Heart left ventricle (tissue), 16 donors: ENCODE data around the gene P2RY12. TPM values are rescaled to one million over a fixed set of nuclear protein-coding genes. Genes with fewer than 3 reads are reported as not detected.

ENCODE experiments used
- ATAC-seq, 4 donors: fragments of 200-7000 bp; cut with Tn5 transposase; one replicate each; pipeline ENCODE4 v1.9.1; 2020 to 2022; ENCODE audit warnings: moderate library complexity in 4 of 4, mild to moderate bottlenecking in 3 of 4, moderate number of reproducible peaks in 1 of 4
- DNase-seq, 5 donors: peaks; one replicate each; pipeline ENCODE4 v3.0.0-alpha.2; 2020
- H3K27ac ChIP-seq, 12 donors: fragments of 200-600 bp; sonication (generic) in 4 of 12; one replicate each; pipeline versions ENCODE4 v1.5.0 to v1.8.0; 2016 to 2022; ENCODE audit warnings: mild to moderate bottlenecking in 2 of 12
- H3K27me3 ChIP-seq, 9 donors: fragments of 200-600 bp; sonication (generic) in 2 of 9; one replicate each; pipeline versions ENCODE4 v1.5.1 to v1.8.0; 2016 to 2022; ENCODE audit warnings: mild to moderate bottlenecking in 3 of 9
- H3K36me3 ChIP-seq, 9 donors: fragments of 200-600 bp; sonication (generic) in 2 of 9; one replicate each; pipeline versions ENCODE4 v1.5.0 to v1.8.0; 2018 to 2022; ENCODE audit warnings: mild to moderate bottlenecking in 2 of 9
- H3K4me1 ChIP-seq, 12 donors: fragments of 200-600 bp; sonication (generic) in 4 of 12; one replicate each; pipeline versions ENCODE4 v1.5.0 to v1.8.0; 2016 to 2022; ENCODE audit warnings: mild to moderate bottlenecking in 3 of 12
- H3K4me3 ChIP-seq, 12 donors: fragments of 200-600 bp; sonication (generic) in 4 of 12; one replicate each; pipeline versions ENCODE4 v1.5.0 to v1.8.0; 2017 to 2022; ENCODE audit warnings: mild to moderate bottlenecking in 9 of 12, moderate library complexity in 4 of 12
- H3K9me3 ChIP-seq, 12 donors: fragments of 200-600 bp; sonication (generic) in 4 of 12; one replicate each; pipeline versions ENCODE4 v1.5.0 to v1.8.0; 2016 to 2022; ENCODE audit warnings: mild to moderate bottlenecking in 1 of 12
- CTCF ChIP-seq, 12 donors: fragments of 200-600 bp; sonication (generic) in 4 of 12; IDR thresholded peaks; one replicate each; pipeline versions ENCODE4 v1.5.0 to v1.8.0; 2018 to 2022; ENCODE audit warnings: antibody characterized with exemption in 12 of 12, mild to moderate bottlenecking in 5 of 12
- POLR2A ChIP-seq, 2 donors: fragments of 450-650 bp; IDR thresholded peaks; one replicate each; pipeline ENCODE4 v1.6.1; 2017; ENCODE audit warnings: antibody characterized with exemption in 2 of 2, mild to moderate bottlenecking in 2 of 2, moderate library complexity in 2 of 2
- WGBS, 4 donors: extraction: QIAGEN DNeasy Blood & Tissue Kit in 2 of 4; methylation state at CpG; one replicate each; pipeline versions ENCODE4 v1.1.5 to v1.1.7; 2013 to 2018; 5-methylcytosine and 5-hydroxymethylcytosine counted together
- intact Hi-C, 10 donors: fragments of 100-400 bp; cut with DNase I; formaldehyde crosslinking; loops; one replicate each; pipeline versions ENCODE4 v1.11.1 to v1.14.2; 2022
- polyA plus RNA-seq, 2 donors: library from polyadenylated mRNA; stranded (reverse); fragments of 200-250 nt; gene quantifications; one replicate each; pipeline ENCODE4 v1.2.3, GENCODE V29; 2013
- total RNA-seq, 9 donors: library from RNA; depleted of rRNA in 2 of 9; stranded (reverse); fragments of >200 nt in 2 of 9; fragmentation: NEBNext Ultra II Directional in 3 of 9; extraction: Animal tissue kit (Norgen Biotek cat#: 25700) in 3 of 9; gene quantifications; one replicate each; pipeline versions ENCODE4 v1.1.0 to v1.2.4, GENCODE V29; 2016 to 2023
- donor health status: ischemic (EF 13 %, LVEDD 7.1; RV severe dilation, severe dysfunction).
- donor health status: healthy with polysubstance abuse.
- donor health status: DM: no; HTN: yes; CAD: no.
- donor health status: DM: no; HTN: no; CAD: no.
- donor health status: ischemic (EF 25% LVEDD 6.9; RV normal size, moderate dysfunction).
- donor health status: ischemic (EF 25% LVEDD 5.7; RV mildly dilated, moderate dysfunction).
- donor health status: healthy.
- donor health status: DM: yes; HTN: yes; CAD: no.
- donor health status: ischemic (EF 35%, LVEDD 5.7; RV mildly dilated, moderate dysfunction).
- donor health status: nonischemic (EF 11% LVEDD 7.7; RV severe dilation, severe dysfunction).
- donor health status: DM: yes; HTN: yes; CAD: no.
- donor health status: PGD.
- donor health status: ischemic (EF 29% LVEDD 5.4; RV normal size, mild dysfunction).
- donor health status: nonischemic (EF 23%, LVEDD 6.1; RV moderate dilation, normal function).

Gene P2RY12
- total and polyA plus RNA-seq, 11 donors: 0.26 to 3.4 (median 0.56) TPM

GRCh38 chr3:151322511-151322910 lies 62.0 kb downstream of the P2RY12 start:
- Histone ChIP-seq H3K9me3 (no peaks in the 10 kb centered on the region), H3K4me1 (peaks cover 0 to 36% (median 0%) of the 10 kb centered on the region in 12 donors), H3K27ac (peak overlapping the region in 1 of 12 donors; percentile 39), H3K4me3 (no peak overlapping the region), H3K27me3 (no peaks in the 10 kb centered on the region), H3K36me3 (no peaks in the 10 kb centered on the region)
- 72 to 92% (median 88%) methylated on average over 1 of the region's 1 CpG for WGBS, 4 donors
- no peak for ATAC-seq
- DNase-seq: no peak
- intact Hi-C loops: no loop called here
- TF ChIP-seq CTCF (IDR thresholded peaks at IDR 0.05): no peak
- TF ChIP-seq POLR2A (IDR thresholded peaks at IDR 0.05): no peak

- H3K27me3 ChIP-seq: no peaks in the 10 kb centered on the region
- intact Hi-C loops: no loop called here
- TF ChIP-seq POLR2A (IDR thresholded peaks at IDR 0.05) (no peak), CTCF (IDR thresholded peaks at IDR 0.05) (no peak)
- H3K4me3 ChIP-seq: no peak overlapping the region
- H3K9me3 ChIP-seq: no peaks in the 10 kb centered on the region
- H3K4me1 ChIP-seq: peaks cover 0 to 28% (median 0%) of the 10 kb centered on the region in 12 donors
- DNase-seq: no peak
- no peaks in the 10 kb centered on the region for H3K36me3 ChIP-seq
- no peak for ATAC-seq
- 77 to 84% (median 78%) methylated on average over 1 of the region's 1 CpG for WGBS, 4 donors
- no peak overlapping the region for H3K27ac ChIP-seq
These were observed 63.0 kb downstream of the P2RY12 start for GRCh38 chr3:151321526-151321925.

GRCh38 chr3:151320131-151320530 lies 64.4 kb downstream of the P2RY12 start:
- Histone ChIP-seq H3K36me3 (no peaks in the 10 kb centered on the region), H3K27me3 (no peaks in the 10 kb centered on the region), H3K4me1 (peaks cover 0 to 27% (median 0%) of the 10 kb centered on the region in 12 donors), H3K4me3 (no peak overlapping the region), H3K9me3 (no peaks in the 10 kb centered on the region), H3K27ac (no peak overlapping the region)
- TF ChIP-seq POLR2A (IDR thresholded peaks at IDR 0.05) (no peak), CTCF (IDR thresholded peaks at IDR 0.05) (no peak)
- intact Hi-C loops: no loop called here
- ATAC-seq (no peak), DNase-seq (no peak)
- 86 to 92% (median 92%) methylated on average over 2 of the region's 2 CpGs for WGBS, 4 donors

GRCh38 chr3:151319628-151320027 lies 64.9 kb downstream of the P2RY12 start:
- ATAC-seq (no peak), DNase-seq (no peak)
- intact Hi-C loops: no loop called here
- TF ChIP-seq CTCF (IDR thresholded peaks at IDR 0.05): no peak
- TF ChIP-seq POLR2A (IDR thresholded peaks at IDR 0.05): no peak
- Histone ChIP-seq H3K9me3 (no peaks in the 10 kb centered on the region), H3K27me3 (no peaks in the 10 kb centered on the region), H3K4me3 (no peak overlapping the region), H3K36me3 (no peaks in the 10 kb centered on the region), H3K27ac (no peak overlapping the region), H3K4me1 (peaks cover 0 to 27% (median 0%) of the 10 kb centered on the region in 12 donors)
- WGBS, 4 donors: 87 to 94% (median 90%) methylated on average over 4 of the region's 4 CpGs
